Stimulated activated CD8-positive, alpha-beta memory T cell treated with anti-CD3 and anti-CD28 coated beads, Interleukin-4, amount 100 ng/mL, for 4 hours (primary cell): Measurements from ENCODE around the gene DECR2.
A peak's percentile ranks its signal among the peaks of the same experiment; 100 is the strongest.
"Not testable (repeated sequence)": the region's sequence is repeated elsewhere in the genome, so short reads cannot be mapped to it uniquely, and the experiment has no call there.

ENCODE experiments used
- DNase-seq, 2 donors: peaks; one replicate each; pipeline ENCODE4 v3.0.0-alpha.2; 2020; ENCODE audit warnings: low read depth in 2 of 2, low spot score in 1 of 2

DECR2 gene

DNA sequence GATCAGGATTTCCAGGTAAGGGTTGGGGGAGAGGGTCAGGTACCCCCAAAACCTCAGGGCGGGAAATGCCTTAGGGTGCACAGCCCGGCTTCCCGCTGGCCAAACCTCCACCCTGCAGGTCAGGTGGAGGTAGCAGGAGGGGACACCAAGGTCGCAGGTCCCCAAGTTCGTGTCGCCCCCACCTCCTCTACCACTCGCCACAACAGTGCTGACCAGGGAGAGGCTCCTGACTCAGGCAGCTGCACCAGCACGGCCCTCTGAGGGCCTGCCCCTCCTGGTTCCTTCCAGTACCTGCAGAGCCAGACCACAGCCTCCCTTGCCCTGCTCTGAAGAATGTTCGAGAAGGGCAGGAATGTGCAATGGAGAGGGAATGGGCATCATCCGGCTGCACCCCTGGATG lies 35.2 kb upstream of the DECR2 start:
- DNase-seq: no peak

DNA sequence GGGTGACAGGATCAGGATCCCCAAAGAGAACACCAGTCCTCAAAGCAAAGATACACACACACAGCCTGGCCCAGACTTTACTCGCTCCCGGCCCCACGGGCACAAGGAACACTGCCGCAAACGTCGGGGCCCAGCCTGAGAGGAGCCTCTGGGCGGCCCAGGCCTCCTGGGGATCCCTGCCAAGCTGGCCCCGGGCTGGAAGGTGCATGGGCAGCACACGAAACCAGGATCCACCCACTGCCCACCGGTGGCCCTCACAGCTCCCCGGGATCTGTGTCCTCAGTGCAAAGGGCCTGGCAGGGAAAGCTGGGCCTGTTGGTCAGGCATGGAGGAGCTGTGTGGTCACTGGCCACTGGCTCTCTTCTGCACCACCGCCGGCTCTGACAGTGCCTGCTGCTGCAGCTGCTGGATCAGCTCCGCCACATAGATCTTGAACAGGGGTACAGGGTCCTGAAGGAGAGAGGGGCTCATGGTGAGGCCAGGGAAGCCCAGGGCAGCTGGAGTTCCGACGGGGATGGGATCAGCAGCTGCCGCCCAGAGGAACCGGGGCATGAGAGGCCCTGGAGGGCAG lies 34.3 kb upstream of the DECR2 start:
- DNase-seq: no peak

DNA sequence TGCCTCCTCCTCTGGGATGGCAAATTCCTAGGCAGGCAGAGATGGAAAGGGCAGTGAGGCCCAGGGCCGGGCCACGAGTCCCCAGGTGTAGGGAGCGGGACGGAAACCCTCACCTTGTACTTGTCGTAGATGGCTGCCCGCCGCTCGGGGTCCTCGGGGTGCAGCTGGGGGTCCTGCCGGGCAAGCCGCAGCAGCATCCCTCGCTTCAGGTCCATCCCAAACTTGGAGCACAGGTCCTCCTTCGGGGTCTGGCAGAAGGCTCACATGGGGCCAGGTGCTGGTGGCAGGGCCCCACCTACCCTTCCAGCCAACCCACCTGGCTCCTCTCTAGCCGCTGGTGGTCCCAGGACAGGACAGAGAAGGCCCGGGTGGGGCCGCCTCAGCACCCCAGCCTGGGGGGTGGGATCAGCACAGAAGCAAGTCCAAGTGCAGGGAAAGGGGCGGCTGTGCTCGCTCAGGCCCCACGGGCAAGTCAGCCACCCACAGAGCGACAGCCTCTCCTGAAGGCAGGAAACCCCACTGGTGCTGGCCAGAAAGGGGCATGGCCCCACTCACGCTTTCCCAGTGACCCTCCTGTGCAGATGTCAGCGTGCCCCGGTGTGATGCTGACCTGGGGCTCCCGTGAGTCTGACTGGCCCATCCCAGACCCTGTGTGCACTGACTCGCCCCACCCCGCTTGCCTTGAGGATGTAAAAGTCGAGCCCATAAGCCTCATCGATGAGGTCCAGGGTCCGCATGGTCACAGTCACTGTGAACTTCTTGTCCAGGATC lies 33.1 kb upstream of the DECR2 start:
- no peak for DNase-seq

DNA sequence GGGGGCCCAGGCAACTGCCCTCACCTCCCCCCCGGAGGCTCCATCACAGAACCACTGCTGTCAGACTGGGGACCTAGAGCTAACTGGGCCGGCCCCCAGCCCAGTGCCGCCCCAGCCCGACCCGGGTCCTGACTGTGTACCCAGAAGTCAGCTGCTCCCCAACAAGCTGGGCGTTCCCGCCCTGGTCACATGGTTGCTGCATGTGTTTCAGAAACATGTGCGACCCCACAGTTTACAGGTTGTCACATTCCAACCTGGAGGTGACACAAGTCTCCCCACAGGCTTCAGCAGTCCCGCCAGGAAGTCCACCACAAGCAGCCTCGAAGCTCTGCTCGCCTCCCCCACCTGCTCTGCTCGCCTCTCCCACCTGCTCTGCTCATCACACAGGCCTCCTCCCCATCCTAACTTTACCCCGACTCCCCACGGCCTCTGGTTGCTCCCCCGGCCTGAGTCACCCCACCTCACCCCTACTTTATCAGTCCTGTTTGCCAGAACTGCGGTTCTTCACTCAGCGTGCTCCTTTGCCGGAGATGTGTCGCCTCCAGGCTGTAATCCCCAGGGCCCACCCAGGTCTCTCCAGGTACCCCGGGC lies 32.3 kb upstream of the DECR2 start:
- DNase-seq: no peak

DNA sequence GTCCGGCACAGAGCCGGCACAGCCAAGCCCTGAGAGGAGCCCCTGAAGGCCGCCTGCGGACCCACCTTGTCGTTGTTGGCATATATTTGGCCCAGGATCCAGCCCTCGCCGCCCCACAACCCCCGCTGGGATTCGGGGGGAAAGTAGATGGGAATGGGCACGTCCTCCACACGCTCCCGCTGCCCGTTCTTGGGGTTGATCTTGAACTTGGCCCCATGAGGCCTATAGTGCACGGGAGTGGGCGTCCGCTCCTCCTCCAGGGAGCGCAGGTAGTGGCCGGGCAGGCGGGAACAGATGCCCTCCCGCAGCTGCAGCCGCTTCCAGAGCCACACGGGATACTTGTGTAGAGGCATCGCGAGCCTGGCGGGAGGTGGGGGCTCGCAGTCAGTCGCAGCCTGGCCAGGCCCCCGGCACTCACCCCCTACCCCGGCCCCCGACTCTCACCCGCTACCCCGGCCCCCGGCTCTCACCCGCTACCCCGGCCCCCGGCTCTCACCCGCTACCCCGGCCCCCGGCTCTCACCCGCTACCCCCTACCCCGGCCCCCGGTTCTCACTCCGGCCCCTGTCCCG lies 31.7 kb upstream of the DECR2 start:
- no peak for DNase-seq

DNA sequence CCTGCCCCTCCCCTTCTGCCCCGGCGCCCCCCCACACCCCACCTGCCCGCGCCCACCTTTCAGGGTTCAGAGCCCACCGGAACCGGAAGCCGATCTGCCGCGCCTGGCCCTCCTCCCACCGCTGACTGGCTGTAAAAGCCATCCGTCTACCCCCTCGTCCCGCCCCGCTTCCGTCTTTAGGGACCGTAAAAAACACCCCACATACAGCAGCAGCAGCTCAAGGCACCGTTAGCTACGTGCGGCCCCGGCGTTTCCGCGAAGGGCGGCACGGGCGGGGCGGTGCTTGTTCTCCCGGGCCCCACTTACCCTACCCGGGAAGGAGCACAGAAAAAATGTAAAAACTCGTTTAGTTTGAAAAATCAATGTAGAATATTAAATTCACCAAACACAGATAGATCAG lies 31.2 kb upstream of the DECR2 start, which contains the start of gene MRPL28:
TSS of gene MRPL28 (minus strand) at position 96 of the 400 bp plus-strand sequence. CDS start 320 bp downstream, outside the sequence.
- peak; percentile 87 to 89 for DNase-seq

DNA sequence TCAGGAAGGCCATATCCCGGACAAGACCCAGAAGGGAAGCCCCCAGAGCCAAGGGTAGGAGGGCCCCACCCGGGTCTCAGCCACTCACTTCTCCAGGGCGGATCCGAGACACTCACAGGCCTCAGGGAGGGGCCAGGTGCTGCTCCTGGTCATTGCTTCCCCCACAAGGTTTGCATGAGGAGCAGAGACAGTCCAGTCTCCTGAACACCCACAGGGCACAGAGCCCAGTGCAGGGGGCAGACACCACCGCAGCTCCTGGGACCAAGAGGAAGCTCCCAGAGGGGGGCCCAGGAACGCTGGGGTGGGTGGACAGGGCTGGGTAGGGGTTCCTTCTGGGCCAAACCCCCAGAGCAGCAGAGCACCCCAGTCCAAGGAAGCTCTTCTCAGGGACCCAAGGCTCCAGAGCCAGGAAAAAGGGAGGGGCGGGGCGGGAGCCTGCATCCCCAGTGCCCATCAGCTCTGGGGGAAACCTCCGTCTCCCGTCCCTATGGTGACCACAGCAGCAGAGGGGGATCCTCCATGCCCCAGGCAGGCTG lies 30.6 kb upstream of the DECR2 start:
- no peak for DNase-seq

DNA sequence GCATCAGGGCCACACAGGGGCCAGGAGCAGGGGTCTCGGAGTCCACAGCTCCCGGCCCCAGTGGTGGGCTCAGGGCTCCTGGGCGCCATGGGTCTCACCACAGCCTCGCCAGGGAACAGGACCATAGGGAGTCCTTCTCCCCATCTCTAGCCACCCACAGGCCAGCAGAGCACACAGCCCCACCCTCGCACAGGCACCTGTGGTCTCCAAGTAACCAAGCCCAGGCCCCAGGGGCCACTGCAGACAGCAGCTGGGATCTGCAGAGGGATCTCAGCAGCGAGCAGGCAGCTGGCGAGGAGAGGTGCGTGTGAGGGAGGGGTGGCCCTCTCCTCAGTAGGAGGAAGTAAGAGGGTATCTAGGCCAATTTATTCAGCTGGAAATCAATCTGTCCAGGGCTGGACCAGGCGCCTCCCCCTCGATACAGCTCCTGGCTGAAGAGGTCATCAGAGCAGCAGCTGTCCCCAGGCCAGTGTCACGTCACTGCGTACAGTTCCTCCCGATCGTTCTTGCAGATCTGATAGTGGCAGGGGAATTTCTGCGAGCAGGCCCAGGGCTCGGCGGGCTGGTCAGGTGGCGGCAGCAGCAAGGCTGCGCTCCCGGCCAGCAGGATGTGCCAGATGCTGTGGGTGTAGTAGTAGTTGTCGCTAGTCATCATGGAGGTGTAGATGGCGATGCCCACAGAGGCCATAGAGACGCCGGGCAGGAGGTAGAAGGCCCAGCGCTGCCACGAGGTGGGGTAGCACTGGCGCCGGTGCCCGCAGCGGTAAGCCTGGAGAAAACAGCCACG lies 30.0 kb upstream of the DECR2 start:
- DNase-seq: no peak

DNA sequence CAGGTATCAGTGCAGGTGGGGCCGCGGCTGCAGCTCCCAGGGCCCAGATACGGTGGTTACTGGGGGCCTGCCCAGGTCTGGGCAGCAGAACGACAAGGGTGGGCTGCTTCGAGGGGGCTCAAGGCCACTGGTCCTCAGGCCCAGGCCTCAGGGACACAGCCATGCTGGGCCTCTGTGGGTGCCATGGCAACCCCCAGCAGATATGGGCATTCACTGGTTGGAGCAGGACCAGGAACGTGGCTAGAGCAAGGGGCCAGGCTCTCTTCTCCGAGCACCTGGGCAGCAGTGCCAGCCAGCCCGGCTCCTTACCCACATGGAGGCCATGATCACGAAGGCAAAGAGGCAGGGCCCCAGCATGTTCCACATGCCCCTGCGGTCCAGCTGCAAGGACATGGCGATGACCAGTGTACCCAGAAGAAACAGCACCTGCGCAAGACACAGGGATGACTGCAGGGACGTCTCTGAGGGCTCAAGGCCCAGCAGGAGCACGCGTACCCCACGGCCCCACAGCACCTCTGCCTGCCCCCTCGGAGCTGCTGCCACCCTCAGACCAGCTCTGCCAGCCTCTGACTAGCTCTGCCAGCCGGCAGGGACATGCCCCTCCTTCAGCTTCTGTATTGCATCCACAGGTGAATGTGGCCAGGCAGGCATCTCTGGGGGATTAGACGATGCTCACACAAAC lies 29.2 kb upstream of the DECR2 start:
- no peak for DNase-seq

DNA sequence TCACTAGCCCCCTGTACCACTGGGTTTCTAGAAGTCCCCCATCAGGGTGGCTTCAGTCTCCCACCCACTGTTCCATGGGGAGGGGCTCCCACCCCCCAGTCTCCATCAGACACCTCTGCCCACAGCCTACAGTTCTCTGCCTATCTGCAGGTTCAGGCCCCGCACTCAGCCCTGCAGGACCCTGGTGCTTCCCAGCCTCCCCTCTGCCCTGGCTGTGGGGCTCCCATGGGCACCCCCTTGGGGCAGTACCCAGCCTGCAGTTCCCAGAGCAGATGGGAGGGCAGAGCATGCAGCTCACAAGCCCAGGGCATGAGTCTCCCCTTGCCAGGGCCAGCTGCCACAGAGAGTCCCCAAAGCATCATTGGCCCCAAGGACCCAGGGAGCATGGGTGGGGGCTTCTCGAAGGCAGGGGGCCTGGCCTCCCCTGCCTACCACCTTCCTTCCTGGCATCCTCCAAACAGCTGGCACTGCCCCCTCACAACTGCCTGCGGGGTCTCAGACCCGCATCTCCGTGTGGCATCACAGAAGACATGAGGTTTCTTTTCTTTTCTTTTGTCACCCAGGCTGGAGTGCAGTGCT lies 28.6 kb upstream of the DECR2 start:
- no peak for DNase-seq

DNA sequence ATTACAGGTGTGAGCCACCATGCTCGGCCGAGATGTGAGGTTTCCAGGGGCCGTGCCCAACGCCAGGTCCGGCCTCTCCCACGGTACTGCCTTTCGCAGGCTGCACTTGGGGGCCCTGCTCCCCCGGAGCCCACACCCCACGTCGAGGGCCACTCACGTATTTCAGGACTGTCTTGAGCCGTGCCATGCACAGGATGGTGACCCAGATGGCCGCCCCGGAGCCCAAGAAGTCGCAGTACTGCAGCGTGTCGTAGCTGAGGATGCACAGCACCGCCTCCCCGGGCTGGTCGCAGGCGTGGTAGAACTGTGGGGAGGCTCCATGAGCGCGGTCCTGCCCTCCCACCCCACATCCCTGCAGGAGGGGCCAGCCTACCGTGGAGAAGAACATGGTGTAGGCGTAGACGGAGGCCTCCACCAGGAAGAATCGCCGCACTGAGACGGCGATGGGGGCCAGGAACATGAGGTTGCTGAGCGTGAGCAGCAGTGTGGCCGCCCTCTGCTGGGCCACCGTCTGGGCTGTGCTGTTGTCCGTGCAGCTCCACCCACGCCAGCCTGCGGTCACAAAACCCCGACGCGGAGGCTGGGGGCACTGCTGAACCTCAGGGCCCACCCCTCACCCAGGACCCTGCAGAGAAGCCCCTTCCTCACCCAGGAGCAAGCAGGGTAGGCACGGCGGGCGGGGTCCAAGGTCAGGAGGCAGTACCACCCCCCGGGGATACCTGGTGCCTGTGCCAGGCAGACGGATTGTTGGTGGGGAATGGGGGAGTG lies 27.7 kb upstream of the DECR2 start:
- DNase-seq: no peak

DNA sequence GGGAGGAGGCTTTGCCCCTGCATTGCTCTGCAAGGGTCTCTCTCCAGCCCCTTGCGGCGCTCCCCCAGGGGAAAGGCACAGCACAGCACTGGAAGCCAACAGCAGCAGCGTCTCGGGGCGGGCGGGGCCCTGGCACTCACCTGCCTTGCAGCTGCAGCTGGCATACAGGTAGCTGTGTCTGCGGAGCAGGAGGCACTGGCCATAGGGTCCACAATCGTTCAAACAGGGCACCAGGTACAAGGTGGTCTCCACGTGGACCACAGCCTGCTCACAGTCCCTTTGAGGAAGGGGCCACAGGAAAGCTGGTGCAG lies 27.1 kb upstream of the DECR2 start:
- no peak for DNase-seq

DNA sequence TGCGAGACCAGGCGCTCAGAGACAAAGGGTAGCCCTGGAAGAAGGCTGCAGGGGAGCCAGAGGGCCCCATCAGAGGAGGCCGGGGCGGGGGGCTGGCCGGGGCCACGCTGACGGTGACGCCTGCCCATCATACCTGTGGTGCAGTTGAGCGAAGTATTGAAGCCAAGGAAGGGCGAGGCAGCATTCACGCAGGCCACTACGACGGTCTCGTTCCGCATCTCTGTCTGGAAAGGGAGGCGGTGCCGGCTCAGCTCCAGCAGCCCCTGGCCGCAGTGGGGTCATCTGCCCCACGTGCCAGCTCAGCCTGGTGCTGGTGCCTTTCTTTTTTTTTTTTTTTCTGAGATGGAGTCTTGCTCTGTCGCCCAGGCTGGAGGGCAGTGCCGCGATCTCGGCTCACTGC lies 26.5 kb upstream of the DECR2 start:
- DNase-seq: no peak

DNA sequence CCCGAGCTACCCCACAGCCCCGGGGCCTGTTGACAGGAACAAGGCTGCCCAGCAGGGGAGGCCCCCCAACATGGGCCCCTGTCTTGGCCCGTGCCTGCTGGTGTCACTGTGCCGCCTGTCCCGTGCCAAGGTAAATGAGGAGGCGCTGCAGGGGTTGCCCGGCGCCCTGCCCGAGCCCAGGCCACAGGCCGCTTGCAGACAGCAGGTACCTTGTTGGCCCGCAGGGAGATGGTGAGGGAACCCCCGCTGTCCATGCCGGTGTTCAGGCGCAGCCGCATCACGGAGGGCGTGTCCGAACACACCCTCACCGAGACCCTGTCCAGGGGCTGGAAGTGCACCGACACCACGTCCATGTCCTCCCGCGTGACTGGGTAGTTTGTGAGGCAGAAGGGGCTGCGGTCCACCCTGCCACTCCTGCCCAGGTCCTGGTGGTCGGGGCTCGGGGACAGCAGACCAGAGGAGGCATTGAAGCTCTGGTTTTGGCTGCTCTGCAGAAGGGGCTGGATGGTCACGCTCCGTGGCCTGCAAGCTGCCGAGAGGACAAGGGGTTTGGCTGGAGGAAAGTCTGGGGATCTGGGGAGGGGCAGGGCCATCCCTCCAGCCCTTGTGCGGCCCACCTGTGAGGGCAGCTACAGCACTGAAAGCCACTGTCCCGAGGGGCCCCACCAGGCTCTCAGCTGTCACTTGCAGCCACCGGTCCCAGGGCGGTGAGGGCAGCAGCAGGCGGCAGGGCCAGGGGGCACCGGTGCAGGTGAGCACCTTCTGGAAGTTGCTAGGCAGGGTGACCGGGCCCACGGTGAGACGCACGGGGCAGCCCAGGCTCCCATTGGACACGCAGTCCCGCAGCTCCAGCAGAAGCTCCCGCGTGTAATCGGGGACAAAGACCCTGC lies 25.5 kb upstream of the DECR2 start:
- no peak for DNase-seq

DNA sequence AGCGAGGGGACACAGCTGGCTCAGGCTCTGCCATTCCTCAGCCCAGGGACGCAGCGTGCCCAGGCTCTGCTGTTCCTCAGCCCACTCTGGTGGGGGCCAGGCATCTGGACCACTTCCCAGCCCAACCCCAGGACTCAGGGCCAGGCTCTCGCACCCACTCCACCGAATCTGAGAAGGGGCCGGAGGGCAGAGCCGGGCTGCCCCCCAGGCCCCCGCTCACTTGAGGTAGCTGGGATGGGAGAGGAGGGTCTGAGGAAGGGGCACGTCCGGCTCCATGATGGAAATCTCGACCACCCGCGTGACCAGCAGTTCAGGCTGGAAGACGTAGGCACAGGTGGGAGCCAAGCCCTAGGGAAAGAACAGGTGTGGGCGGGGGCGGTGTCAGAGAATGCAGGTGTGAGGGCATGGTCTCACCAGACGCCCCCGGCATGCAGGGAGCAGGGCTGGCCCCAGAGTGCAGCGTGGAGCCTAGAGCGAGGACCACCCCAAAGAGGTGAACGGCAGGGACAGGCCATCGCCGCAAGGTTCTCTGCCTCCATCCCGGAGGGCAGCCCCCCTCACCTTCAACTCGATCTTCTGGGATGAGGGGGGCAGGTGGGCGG lies 24.8 kb upstream of the DECR2 start:
- DNase-seq: no peak

DNA sequence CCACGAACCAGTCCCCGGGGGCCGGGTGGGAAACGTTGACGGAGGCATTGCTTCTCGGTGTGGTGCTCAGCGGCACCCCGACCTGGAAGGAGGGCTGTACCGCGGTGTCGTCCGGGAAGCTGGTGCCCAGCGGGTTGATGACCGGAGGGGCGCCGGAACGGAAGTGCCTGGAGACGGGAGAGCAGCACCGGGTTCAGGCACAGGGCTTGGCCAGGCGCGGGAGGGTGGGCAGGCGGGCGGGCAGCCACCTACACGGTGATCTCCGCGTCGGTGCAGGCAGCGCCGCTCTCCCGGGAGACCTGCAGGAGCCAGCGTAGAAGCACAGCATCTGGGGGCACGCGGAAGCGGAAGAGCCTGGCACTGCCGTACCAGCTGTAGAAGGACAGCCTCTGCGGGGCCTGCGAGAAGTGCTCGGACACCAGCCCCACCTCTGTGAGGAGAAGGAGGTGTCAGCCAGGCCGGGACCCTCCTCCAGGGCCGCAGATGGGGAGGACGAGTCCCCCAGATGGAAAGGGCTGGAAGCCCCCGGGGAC lies 24.2 kb upstream of the DECR2 start:
- DNase-seq: no peak

DNA sequence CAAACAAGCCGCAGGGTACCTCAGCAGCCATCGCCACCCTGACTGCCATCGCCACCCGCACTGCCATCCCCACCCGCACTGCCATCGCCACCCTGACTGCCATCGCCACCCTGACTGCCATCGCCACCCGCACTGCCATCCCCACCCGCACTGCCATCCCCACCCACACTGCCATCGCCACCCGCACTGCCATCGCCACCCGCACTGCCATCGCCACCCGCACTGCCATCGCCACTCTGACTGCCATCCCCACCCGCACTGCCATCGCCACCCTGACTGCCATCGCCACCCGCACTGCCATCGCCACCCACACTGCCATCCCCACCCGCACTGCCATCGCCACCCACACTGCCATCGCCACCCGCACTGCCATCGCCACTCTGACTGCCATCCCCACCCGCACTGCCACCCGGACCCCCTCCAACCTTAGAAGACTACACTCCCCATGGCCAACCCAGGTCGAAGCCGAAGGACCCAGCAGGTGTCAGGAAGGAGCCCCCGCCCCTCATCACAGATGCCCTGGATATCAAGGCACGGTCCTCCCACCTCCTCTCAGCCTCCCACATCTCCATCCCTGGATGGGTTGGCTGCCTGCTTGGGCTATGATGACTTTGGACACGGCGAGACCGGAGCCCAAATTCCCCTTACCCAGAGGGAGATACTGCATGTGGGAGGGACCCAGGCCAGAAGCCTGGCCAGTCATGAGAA lies 23.4 kb upstream of the DECR2 start:
- not testable (repeated sequence) for DNase-seq
